ACHN (cell line): Measurements from ENCODE around the gene KRTAP15-1.
A peak's percentile ranks its signal among the peaks of the same experiment; 100 is the strongest.

Experiments used
- DNase-seq: peaks from one replicate; pipeline ENCODE4 v3.0.0-alpha.2; 2015
- in situ Hi-C: cut with HindIII; loops from 2 replicates; pipeline ENCODE4 v1.10.0; 2017; ENCODE audit warnings: low sequenced_read_pairs, low pct_ligation_motif_present, low pct_unique_long_range_greater_than_20kb

KRTAP15-1 gene

GRCh38 chr21:30439975-30440374, at the start of gene KRTAP15-1:
KRTAP15-1 (plus strand) TSS chr21:30440275; CDS start chr21:30440328, 53 bp downstream.
- in situ Hi-C loops = no loop called here

GRCh38 chr21:30391492-30392025, 48.5 kb upstream of the KRTAP15-1 start:
- in situ Hi-C loops = no loop called here
- no peak for DNase-seq

More at GRCh38 chr21:30439975-30440374, at the start of gene KRTAP15-1:
- no peak for DNase-seq

GRCh38 chr21:30395731-30396130, 44.3 kb upstream of the KRTAP15-1 start, which contains the start of gene KRTAP13-1:
KRTAP13-1 (plus strand) TSS chr21:30396031; CDS start chr21:30396087, 56 bp downstream.
- no peak for DNase-seq
- in situ Hi-C loops = no loop called here

- in situ Hi-C loops = no loop called here
- DNase-seq = peak; percentile 26
Measured at GRCh38 chr21:30408782-30409494, 31.1 kb upstream of the KRTAP15-1 start.

- in situ Hi-C loops = no loop called here
- DNase-seq = no peak
Measured at GRCh38 chr21:30415993-30416392, 24.1 kb upstream of the KRTAP15-1 start.

- no peak for DNase-seq
- in situ Hi-C loops = no loop called here
Measured at GRCh38 chr21:30425826-30426225, 14.2 kb upstream of the KRTAP15-1 start, which contains the start of gene KRTAP13-3. KRTAP13-3 (minus strand) TSS chr21:30425926; CDS start chr21:30425912, 14 bp downstream.

GRCh38 chr21:30426731-30427130, 13.3 kb upstream of the KRTAP15-1 start:
- DNase-seq = no peak
- in situ Hi-C loops = no loop called here

- DNase-seq = no peak
- in situ Hi-C loops = no loop called here
Measured at GRCh38 chr21:30430170-30430655, 9.9 kb upstream of the KRTAP15-1 start, which contains the start of gene KRTAP13-4. KRTAP13-4 (plus strand) TSS chr21:30430220; CDS start chr21:30430276, 56 bp downstream.

GRCh38 chr21:30434033-30434631, 5.9 kb upstream of the KRTAP15-1 start:
- in situ Hi-C loops = no loop called here
- peak; percentile 46 for DNase-seq

GRCh38 chr21:30437010-30437565, 3.0 kb upstream of the KRTAP15-1 start:
- no peak for DNase-seq
- in situ Hi-C loops = no loop called here

- in situ Hi-C loops = no loop called here
- no peak for DNase-seq
Measured at GRCh38 chr21:30443226-30443625, 3.2 kb downstream of the KRTAP15-1 start.

GRCh38 chr21:30444204-30444603, 4.1 kb downstream of the KRTAP15-1 start:
- in situ Hi-C loops = no loop called here
- no peak for DNase-seq

- in situ Hi-C loops = no loop called here
Measured at GRCh38 chr21:30447056-30447455, 7.0 kb downstream of the KRTAP15-1 start.

GRCh38 chr21:30448514-30448913, 8.4 kb downstream of the KRTAP15-1 start:
- DNase-seq = no peak
- in situ Hi-C loops = no loop called here

More at GRCh38 chr21:30447056-30447455, 7.0 kb downstream of the KRTAP15-1 start:
- no peak for DNase-seq

- DNase-seq = peak; percentile 25
- in situ Hi-C loops = no loop called here
Measured at GRCh38 chr21:30463713-30464112, 23.6 kb downstream of the KRTAP15-1 start.

- in situ Hi-C loops = no loop called here
- DNase-seq = no peak
Measured at GRCh38 chr21:30468900-30469714, 29.0 kb downstream of the KRTAP15-1 start.

- no peak for DNase-seq
- in situ Hi-C loops = no loop called here
Measured at GRCh38 chr21:30478004-30478403, 37.9 kb downstream of the KRTAP15-1 start.

GRCh38 chr21:30479259-30479658, 39.2 kb downstream of the KRTAP15-1 start:
- DNase-seq = no peak
- in situ Hi-C loops = no loop called here
